SW 1271 (cell line): ENCODE measurements around the gene CFLAR.
"Not testable (repeated sequence)": the region's sequence is repeated elsewhere in the genome, so short reads cannot be mapped to it uniquely, and the experiment has no call there.

Experiments used
- DNase-seq, 2 experiments: peaks; one replicate each; lab custom pipeline; 2025; lab: John Stamatoyannopoulos, UW

Gene CFLAR

GRCh38 chr2:201116115-201116958, at the start of gene CFLAR:
Gene CFLAR (plus strand): TSS chr2:201116164. CDS start chr2:201129866, 13,702 bp downstream.
- peak; percentile 52 to 76 for DNase-seq

DNA sequence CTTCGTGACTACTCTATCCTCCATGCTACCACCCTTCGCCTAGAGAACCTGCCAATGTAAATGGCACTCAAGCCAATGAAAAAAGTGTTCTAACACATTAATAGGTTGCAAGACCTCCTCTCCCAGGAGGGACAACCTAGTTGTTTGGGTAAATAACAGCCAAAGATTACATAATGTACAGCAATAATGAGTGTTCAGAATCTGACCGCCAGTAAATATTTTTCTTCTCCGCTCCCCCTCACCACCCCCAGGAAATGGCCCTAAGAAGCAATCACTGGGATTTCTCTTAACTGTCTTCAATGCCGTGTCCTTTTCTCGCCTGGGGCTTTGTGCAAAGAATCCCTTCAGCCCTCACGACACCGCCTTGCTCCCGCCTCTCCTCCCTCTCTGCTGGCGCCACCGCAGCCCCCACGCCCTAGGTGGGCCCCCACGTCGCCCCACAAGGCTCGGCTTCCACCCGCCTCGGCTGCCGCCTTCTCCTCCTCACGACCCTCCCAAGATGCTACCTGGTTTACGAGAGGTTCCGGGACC, 45.0 kb upstream of the CFLAR start:
- no peak for DNase-seq

GRCh38 chr2:201071479-201072200, 44.3 kb upstream of the CFLAR start, which contains the start of the genes HYCC2 and NDUFB3:
Gene HYCC2 (minus strand): TSS chr2:201071671. CDS start chr2:201024009, 47,662 bp downstream.
Gene NDUFB3 (plus strand): TSS chr2:201072001. CDS start chr2:201078883, 6,882 bp downstream.
- DNase-seq: peak; percentile 67 to 95

DNA sequence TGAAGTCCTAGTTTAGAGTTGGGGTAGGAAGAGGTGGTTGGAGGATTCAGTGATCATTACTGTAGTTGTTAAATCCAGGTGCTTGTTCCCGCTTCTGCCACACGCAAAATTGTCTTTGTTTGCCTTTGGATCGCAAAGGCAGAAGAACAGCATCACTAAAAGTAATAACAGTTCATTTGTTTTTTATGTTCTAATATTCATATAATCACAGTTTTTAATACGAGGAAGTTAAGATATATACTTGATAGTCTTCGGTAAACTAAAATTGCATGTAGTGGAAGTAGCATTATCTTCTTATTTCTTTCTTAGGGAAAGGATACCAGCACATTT, 43.8 kb upstream of the CFLAR start:
- peak in 1 of 2 experiments; percentile 74 for DNase-seq

DNA sequence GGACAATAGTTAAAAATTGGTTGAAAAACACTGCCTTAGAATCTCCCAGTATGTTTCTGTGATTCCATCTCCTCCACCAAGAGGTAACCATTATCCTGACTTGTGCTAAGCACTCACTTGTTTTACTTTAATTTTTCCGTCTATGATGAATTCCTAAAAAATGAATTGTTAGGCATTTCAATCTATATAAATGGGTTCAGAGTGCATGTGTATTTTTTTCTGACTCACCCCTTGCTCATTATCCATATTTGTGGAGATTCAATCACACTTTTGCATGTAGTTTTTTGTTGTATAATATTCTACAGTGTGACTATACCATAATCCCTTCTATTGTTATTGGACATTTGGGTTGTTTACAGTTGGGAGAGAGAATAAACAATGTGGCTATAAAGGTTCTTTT, 42.9 kb upstream of the CFLAR start:
- DNase-seq: no peak

DNA sequence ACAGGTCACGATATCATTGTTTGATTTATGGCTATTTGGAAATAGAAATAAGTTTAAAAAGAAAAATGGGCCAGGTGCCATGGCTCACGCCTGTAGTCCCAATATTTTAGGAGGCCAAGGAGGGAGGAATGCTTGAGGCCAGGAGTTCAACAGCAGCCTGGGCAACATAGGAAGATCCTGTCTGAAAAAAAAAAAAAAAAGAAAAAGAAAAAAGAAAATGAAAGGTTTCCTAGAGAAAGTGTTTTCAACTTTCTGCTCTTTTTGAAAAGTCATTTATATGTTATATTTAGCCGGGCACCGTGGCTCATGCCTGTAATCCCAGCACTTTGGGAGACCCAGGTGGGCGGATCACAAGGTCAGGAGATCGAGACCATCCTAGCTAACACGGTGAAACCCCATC, 41.0 kb upstream of the CFLAR start:
- DNase-seq: no peak

- DNase-seq: no peak
These were observed 31.1 kb upstream of the CFLAR start for GRCh38 chr2:201084863-201085262.

DNA sequence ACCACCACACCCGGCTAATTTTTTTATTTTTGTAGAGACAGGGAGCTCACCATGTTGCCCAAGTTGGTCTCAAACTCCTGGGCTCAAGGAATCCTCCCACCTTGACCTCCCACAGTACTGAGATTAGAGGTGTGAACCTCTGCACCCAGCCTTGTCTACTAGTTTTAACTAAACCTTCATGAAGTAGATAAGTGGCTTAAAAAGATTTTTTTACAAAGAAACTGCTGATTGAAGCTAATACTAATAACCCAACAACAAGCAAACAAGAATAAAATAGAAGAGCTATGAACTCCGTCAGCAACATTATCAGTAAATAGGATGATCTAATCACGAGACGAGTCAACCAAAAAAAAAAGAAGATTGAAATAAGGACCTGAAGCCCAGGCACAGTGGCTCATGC, 25.4 kb upstream of the CFLAR start:
- no peak for DNase-seq

- no peak for DNase-seq
These were observed 22.4 kb upstream of the CFLAR start for GRCh38 chr2:201093573-201093972.

GRCh38 chr2:201100497-201100896, 15.5 kb upstream of the CFLAR start:
- no peak for DNase-seq

GRCh38 chr2:201105759-201106158, 10.2 kb upstream of the CFLAR start:
- no peak for DNase-seq

DNA sequence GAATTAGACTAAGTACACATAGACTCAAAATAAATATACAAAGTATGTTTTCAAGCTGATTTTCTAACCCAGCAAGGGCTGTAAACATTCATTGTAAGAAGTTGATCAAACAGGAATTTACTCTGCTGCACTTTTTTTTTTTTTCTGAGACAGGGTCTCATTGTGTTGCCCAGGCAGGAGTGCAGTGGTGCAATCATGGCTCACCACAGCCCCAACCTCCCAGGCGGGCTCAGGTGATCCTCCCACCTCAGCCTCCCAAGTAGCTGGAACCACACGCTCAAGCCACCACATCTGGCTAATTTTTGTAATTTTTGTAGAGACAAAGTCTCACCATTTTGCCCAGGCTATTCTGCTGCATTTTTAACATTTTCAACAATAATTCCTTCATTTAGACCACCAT, 8.3 kb upstream of the CFLAR start:
- DNase-seq: no peak

- DNase-seq: no peak
These were observed 7.6 kb upstream of the CFLAR start for GRCh38 chr2:201108341-201108740.

DNA sequence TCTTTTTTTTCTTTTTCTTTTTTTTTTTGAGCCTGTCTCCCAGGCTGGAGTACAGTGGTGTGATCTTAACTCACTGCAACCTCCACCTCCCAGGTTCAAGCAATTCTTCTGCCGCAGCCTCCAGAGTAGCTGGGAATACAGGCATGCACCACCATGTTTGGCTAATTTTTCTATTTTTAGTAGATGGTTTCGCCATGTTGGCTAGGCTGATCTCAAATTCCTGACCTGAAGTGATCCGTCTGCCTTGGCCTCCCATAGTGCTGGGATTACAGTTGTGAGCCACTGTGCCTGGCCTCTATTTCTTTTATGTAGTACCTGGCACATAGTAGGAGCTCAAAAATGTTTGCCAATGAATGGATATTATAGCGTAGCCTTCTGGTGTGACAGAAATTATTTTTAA, 6.8 kb upstream of the CFLAR start:
- DNase-seq: no peak

DNA sequence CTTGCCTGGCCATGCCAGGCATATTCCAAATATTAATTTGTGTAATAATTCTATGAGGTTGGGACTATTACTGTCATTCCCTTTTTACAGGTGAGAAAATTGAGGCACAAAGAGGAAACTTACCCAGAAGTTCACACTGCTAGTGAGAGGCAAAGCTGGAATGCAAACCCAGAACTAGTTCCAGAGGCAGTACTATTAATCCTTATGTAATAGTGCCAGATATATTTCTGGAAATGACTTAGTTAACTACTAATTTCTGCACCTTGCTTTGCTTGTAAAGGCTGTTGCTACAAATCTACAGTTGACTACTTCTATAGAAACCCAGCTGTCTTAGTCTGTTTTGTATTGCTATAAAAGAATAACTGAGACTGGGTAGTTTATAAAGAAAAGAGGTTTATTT, 5.3 kb upstream of the CFLAR start:
- no peak for DNase-seq

GRCh38 chr2:201111096-201111495, 4.9 kb upstream of the CFLAR start:
- DNase-seq: no peak

DNA sequence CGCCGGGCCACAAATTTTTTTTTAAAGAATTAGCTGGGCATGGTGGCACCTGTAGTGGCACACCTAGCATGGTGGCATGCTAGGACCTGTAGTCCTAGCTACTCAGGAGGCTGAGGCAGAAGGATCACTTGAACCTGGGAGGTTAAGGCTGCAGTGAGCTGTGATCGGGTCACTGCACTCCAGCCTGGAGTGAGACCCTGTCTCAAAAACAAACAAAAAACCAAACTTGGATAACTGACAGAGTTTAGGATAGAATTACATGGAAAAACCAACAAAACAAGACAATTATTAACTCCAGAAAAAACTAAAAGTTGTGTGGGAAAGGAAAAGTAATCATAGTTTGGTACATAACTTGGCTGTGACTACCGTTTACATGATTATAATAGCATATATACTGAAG, 1.6 kb upstream of the CFLAR start:
- no peak for DNase-seq

DNA sequence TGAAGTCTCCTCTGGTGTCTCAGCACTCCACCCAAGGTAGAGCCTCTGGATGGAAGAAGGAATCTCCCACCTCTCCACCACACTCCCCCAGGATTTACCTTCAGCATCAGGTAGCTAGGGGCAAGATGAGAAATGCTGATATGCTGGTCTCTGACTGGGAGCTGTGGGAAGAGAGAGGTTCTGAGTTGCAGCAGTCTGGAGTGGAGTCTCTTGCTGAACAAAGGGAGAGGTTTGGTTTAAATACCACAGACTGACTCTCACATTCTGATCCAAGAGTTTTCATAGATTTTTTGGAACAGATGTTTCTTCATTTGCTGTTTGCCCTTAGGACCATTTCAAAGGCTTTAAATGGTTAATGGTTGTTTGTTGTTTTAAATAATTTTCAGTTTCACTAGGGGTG, 1.1 kb upstream of the CFLAR start:
- no peak for DNase-seq

GRCh38 chr2:201116959-201117734, 1.2 kb downstream of the CFLAR start:
- peak; percentile 61 to 88 for DNase-seq

DNA sequence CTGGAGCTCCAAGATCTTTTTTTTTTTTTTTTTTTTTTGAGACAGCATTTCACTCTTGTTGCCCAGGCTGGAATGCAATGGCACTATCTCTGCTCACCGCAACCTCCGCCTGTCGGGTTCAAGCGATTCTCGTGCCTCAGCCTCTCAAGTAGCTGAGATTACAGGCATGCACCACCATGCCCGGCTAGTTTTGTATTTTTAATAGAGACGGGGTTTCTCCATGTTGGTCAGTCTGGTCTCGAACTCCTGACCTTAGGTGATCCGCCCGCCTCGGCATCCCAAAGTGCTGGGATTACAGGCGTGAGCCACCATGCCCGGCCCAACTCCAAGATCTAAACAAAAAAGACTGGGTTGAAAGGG, 1.8 kb downstream of the CFLAR start:
- not testable (repeated sequence) for DNase-seq

- peak; percentile 74 to 87 for DNase-seq
These were observed 2.4 kb downstream of the CFLAR start for GRCh38 chr2:201118121-201118960.
